ENCODE results near the gene LPP.

DNA sequence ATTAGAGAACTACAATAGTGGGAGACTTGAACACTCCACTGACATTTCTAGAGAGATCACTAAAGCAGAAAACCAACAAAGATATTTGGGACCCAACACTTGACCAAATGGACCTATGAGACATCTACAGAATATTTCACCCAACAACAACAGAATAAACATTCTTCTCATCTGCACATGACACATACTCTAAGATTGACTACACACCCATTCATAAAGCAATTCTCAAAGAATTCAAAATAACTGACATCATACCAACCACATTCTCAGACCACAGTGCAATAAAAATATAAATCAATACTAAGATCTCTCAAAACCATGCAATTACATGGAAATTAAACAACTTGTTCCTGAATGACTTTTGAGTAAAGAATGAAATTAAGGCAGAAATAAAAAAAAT is 473.7 kb downstream of the LPP start:
- TF ChIP-seq CTCF (IDR thresholded peaks at IDR 0.05): no peak
- TF ChIP-seq EZH2 (IDR thresholded peaks at IDR 0.05; ENCODE audit: borderline replicate concordance, insufficient read depth, low read depth, low read length, poor library complexity, severe bottlenecking): no peak
